HG03060 (cell line): ENCODE data around the gene TRPC5OS.

ENCODE experiments used
- ATAC-seq: cut with Tn5 transposase; IDR thresholded peaks from one replicate; pipeline ENCODE4 v1.9.1; 2021; ENCODE audit warnings: low read depth, moderate number of reproducible peaks; ENCODE audit not compliant: unreplicated experiment

Gene TRPC5OS

GRCh38 chrX:111892375-111892774 is 16.4 kb downstream of the TRPC5OS start:
- no peak for ATAC-seq

- no peak for ATAC-seq
Measured at GRCh38 chrX:111896148-111896547, 20.2 kb downstream of the TRPC5OS start.

GRCh38 chrX:111914398-111915090 is 38.6 kb downstream of the TRPC5OS start:
- no peak for ATAC-seq

DNA sequence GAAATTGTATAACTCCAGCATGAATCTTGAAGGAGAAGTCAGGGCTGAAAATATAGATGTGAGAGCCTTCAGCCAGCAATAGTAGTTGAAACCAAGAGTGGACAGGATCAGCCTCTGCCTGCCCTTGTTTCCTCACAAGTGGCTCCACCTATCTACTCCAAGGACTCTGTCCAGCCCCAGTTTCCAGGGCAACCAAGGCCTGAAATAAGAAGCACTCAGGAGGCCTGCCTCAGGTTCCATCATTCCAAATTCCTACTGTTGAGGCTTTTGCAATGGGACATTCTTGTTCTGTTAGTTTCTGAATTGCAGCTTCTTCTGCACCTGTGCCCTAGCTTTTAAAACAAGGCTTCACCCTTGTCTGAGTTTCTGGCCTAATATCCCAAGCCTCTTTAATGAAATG is 41.6 kb downstream of the TRPC5OS start:
- no peak for ATAC-seq

GRCh38 chrX:111928456-111928855 is 52.5 kb downstream of the TRPC5OS start:
- no peak for ATAC-seq
